PC-9 (cell line): ENCODE data around the gene ADCY4.

ENCODE experiments used
- EZH2 ChIP-seq: fragments of 200-600 bp; sonication (generic); IDR thresholded peaks from 2 replicates; pipeline ENCODE4 v1.8.0; 2017; ENCODE audit warnings: antibody characterized with exemption, low read depth
- TF ChIP-seq, protein P1 (sequence below): fragments of 200-600 bp; sonication (generic); conservative IDR thresholded peaks from 2 replicates; pipeline ENCODE4 v1.6.1; 2017; ENCODE audit warnings: mixed run types, antibody characterized with exemption, mild to moderate bottlenecking, moderate library complexity

DNA sequence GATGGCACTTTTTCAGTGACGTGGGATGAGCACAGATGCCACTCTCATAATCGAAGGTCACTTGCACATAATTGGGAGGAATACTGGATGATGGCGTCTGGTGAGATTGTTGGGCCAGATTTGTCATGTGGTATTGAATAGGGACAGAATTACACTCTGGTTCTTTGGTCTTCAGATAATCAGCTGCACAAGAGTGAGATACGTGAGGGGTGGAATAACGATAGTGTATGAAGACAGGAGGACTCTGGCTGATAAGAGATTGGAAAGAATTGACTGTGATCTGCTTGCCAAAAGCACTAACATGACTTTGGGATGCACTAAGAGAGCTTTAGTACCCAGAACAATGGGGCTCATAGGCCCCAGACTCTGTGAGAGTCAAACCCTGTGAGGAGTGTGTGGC, 56.4 kb downstream of the ADCY4 start:
- TF ChIP-seq, protein P1, sequence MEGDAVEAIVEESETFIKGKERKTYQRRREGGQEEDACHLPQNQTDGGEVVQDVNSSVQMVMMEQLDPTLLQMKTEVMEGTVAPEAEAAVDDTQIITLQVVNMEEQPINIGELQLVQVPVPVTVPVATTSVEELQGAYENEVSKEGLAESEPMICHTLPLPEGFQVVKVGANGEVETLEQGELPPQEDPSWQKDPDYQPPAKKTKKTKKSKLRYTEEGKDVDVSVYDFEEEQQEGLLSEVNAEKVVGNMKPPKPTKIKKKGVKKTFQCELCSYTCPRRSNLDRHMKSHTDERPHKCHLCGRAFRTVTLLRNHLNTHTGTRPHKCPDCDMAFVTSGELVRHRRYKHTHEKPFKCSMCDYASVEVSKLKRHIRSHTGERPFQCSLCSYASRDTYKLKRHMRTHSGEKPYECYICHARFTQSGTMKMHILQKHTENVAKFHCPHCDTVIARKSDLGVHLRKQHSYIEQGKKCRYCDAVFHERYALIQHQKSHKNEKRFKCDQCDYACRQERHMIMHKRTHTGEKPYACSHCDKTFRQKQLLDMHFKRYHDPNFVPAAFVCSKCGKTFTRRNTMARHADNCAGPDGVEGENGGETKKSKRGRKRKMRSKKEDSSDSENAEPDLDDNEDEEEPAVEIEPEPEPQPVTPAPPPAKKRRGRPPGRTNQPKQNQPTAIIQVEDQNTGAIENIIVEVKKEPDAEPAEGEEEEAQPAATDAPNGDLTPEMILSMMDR = no peak
- no peak for TF ChIP-seq EZH2
